ENCODE data around the gene ABCA7. TPM values are rescaled to one million over a fixed set of nuclear protein-coding genes. Genes with fewer than 3 reads are reported as not detected.

ABCA7 gene
- total and polyA plus RNA-seq, 2 of the 8 experiments (the other 6 are each of a cell fraction or from before 2014, with no cell fraction given) = 10.4 to 25.6 TPM

DNA sequence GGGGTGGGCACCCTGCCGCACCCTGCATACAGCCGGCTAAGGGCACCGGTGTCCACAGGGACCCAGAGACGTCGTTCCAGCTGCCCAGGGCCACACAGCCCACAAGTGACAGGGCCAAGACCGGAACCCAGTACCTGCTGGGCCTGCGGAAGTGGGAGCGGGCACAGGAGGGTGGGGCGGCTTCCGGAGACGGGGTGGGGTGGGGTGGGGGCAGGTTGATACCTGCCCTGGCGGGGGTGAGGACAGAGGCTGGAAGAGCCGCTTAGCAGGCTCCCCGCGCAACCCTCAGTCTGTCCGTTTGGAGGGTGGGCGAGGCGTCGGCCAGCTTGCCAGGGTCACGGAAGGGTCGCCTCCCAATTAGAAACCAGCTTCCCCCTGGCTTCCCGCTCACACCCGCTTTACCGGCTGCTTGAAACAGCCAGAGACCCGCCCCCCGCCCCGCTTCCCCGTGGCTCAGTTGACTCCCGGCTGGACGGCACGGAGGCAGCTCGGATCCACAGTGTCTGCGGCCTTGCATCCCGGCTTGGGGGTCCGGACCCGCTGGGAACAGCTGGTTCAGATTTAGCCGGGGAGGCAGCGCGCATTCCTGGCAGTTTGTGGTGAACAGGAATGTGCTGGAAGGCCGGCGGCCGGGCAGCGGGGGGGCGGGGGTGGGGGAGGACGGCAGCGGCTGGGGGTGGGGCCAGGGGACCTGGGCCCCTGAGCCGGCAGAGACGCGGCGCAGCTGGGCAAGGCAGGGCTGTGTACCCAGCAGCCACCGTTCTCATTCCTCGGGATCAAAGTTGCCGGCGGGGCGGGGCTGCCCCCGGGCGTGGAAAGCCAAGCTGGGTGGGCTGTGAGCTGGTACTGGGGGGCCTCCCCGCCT lies 11.6 kb upstream of the ABCA7 start:
- Histone ChIP-seq H3K4ac (replicated peaks; ENCODE audit: insufficient read length, low read depth, low read length) (no peak overlapping the region), H4K8ac (ENCODE audit: extremely low read depth, insufficient read depth, low read length) (peak overlapping the region; percentile 35), H2BK120ac (replicated peaks; ENCODE audit: low read depth, low read length) (no peak overlapping the region), H3K79me1 (ENCODE audit: low read depth, low read length) (peaks cover 3% of the 10 kb centered on the region), H2BK5ac (ENCODE audit: low read depth, low read length) (peak overlapping the region; percentile 71; the same call in 1 of the 2 replicates), H3K4me2 (ENCODE audit: insufficient read depth in 1 of 2, low read depth in 2 of 2, low read length in 2 of 2) (peak overlapping the region; percentile 87 to 93), H4K91ac (replicated peaks; ENCODE audit: insufficient read length, low read length) (peak overlapping the region; percentile 74), H3K18ac (ENCODE audit: extremely low read depth, low read length) (peak overlapping the region; percentile 83), H2BK20ac (ENCODE audit: low read length) (no peak overlapping the region; the same call in 1 of the 2 replicates), H3K27me3 (replicated peaks in 1 of 4; ENCODE audit: control insufficient read depth in 3 of 4, extremely low read depth in 1 of 4, insufficient read depth in 3 of 4, low read length in 3 of 4) (no peaks in the 10 kb centered on the region), H2BK12ac (ENCODE audit: low read depth, low read length) (no peak overlapping the region), H3K27ac (ENCODE audit: low read depth, low read length) (peak overlapping the region; percentile 75; the same call in 1 of the 2 replicates), H3K4me3 (ENCODE audit: extremely low read depth in 1 of 4, insufficient read depth in 2 of 4, low read depth in 3 of 4, low read length in 4 of 4) (peak overlapping the region; percentile 85 to 99 (median 96)), H2AK5ac (ENCODE audit: low read depth, low read length) (no peak overlapping the region), H3K79me2 (ENCODE audit: control insufficient read depth in 1 of 2, insufficient read depth in 2 of 2, low read length in 2 of 2) (peaks cover 3 to 55% of the 10 kb centered on the region in 2 experiments; a peak in 3 of 4 replicates), H3K14ac (ENCODE audit: insufficient read length) (no peak overlapping the region), H3K4me1 (replicated peaks in 1 of 4; ENCODE audit: control insufficient read depth in 3 of 4, insufficient read depth in 4 of 4, low read length in 3 of 4) (peaks cover 0 to 9% (median 4%) of the 10 kb centered on the region in 4 experiments; a peak in 5 of 7 replicates), H4K20me1 (replicated peaks in 1 of 2; ENCODE audit: control insufficient read depth in 1 of 2, insufficient read depth in 2 of 2, low read length in 2 of 2) (peaks cover 10 to 12% of the 10 kb centered on the region in 2 experiments), H3K23ac (ENCODE audit: insufficient read length) (no peak overlapping the region), H4K5ac (ENCODE audit: insufficient read length, low read depth, low read length) (peak overlapping the region; percentile 76), H3K9me3 (ENCODE audit: insufficient read depth in 2 of 2, low read depth in 1 of 2, low read length in 1 of 2) (no peaks in the 10 kb centered on the region), H2BK15ac (ENCODE audit: low read length) (no peak overlapping the region), H2AFZ (ENCODE audit: low read length) (no peak overlapping the region), H3K56ac (replicated peaks; ENCODE audit: insufficient read length, low read depth, low read length) (peak overlapping the region; percentile 53), H3K36me3 (ENCODE audit: control insufficient read depth in 2 of 4, insufficient read depth in 4 of 4, low read length in 3 of 4) (peaks cover 11 to 25% (median 20%) of the 10 kb centered on the region in 4 experiments; a peak in 7 of 8 replicates), H3K23me2 (ENCODE audit: low read depth, low read length) (peaks cover 12% of the 10 kb centered on the region), H3K9ac (replicated peaks in 1 of 4; ENCODE audit: extremely low read depth in 1 of 4, low read depth in 3 of 4, low read length in 3 of 4) (peak overlapping the region; percentile 22 to 97 (median 80); a peak in 6 of 7 replicates)
- WGBS, 2 experiments (ENCODE audit: extremely low coverage in 1 of 2, insufficient coverage in 1 of 2, insufficient read length in 1 of 2, insufficient replicate concordance in 2 of 2, low coverage in 1 of 2, low lambda C conversion rate in 2 of 2, missing lambda C conversion rate in 1 of 2) = 14% methylated on average over 32 of the region's 58 CpGs; no CpG with 5 or more reads in 1 of the 2 experiments
- FAIRE-seq = no peak
- DNase-seq (ENCODE audit: low read depth in 1 of 2, low spot score in 2 of 2) = peak in 1 of 2 experiments; percentile 77
- POLR2A ChIA-PET (ENCODE audit: partially characterized antibody) = interaction anchor here (0.6 to 12.8 kb wide), 39 partner anchors 10 to 517 kb away, joined by 3 to 509 read pairs (median 5); partner anchors contain the start of genes ABCA7, ARHGAP45, CIRBP and FAM174C
- CTCF ChIA-PET (ENCODE audit: partially characterized antibody) = interaction anchor here (0.7 to 2.8 kb wide), 7 partner anchors 9 to 197 kb away, joined by 3 to 18 read pairs (median 5); partner anchors contain the start of gene ABCA7
- TF ChIP-seq SIRT6 (IDR thresholded peaks at IDR 0.05; ENCODE audit: low read length) = no peak
- no peak for TF ChIP-seq RAD21 (IDR thresholded peaks at IDR 0.05 in 1 of 2, conservative IDR thresholded peaks at IDR 0.05 in 1 of 2; ENCODE audit: low read depth in 2 of 2, low read length in 2 of 2)
- no peak for TF ChIP-seq YY1 (IDR thresholded peaks at IDR 0.05; ENCODE audit: low read depth, low read length)
- no peak for TF ChIP-seq RFX5 (IDR thresholded peaks at IDR 0.05; ENCODE audit: borderline replicate concordance, low read depth, low read length)
- no peak for TF ChIP-seq SP2 (IDR thresholded peaks at IDR 0.05; ENCODE audit: low read length)
- 0 out of 2 replicates have a peak, but pooled peaks have one; percentile 85 for TF ChIP-seq TCF12 (IDR thresholded peaks at IDR 0.05; ENCODE audit: low read depth, low read length)
- no peak for TF ChIP-seq SAP30 (IDR thresholded peaks at IDR 0.05; ENCODE audit: insufficient read depth, insufficient replicate concordance, low read length)
- TF ChIP-seq RBBP5 (IDR thresholded peaks at IDR 0.05; ENCODE audit: borderline replicate concordance, low read depth, low read length) = no peak
- TF ChIP-seq HDAC6 (IDR thresholded peaks at IDR 0.05; ENCODE audit: low read depth, low read length) = no peak
- no peak for TF ChIP-seq MAFK (IDR thresholded peaks at IDR 0.05; ENCODE audit: low read depth, low read length)
